ENCODE results near the gene CCR2. TPM values are rescaled to one million over a fixed set of nuclear protein-coding genes. Genes with fewer than 3 reads are reported as not detected.

Gene CCR2
- total RNA-seq, 3 donors from 2014 or later: 1.3 to 2.2 (median 2.0) TPM

GRCh38 chr3:46349484-46350261 lies 4.2 kb upstream of the CCR2 start:
- DNase-seq (ENCODE audit: low spot score in 2 of 2): no peak
- Histone ChIP-seq H3K4me3 (no peak overlapping the region), H3K4me1 (no peaks in the 10 kb centered on the region), H3K27ac (no peak overlapping the region), H3K36me3 (no peaks in the 10 kb centered on the region), H3K9me3 (no peaks in the 10 kb centered on the region), H3K27me3 (no peaks in the 10 kb centered on the region)
- TF ChIP-seq POLR2A (IDR thresholded peaks at IDR 0.05) (no peak), CTCF (IDR thresholded peaks at IDR 0.05) (no peak), POLR2AphosphoS5 (IDR thresholded peaks at IDR 0.05) (no peak)
- intact Hi-C loops (cut with DNase I; ENCODE audit: low total_unique reads): no loop called here

- TF ChIP-seq CTCF (IDR thresholded peaks at IDR 0.05): no peak
- TF ChIP-seq POLR2A (IDR thresholded peaks at IDR 0.05): no peak
- no peak for TF ChIP-seq POLR2AphosphoS5 (IDR thresholded peaks at IDR 0.05)
- intact Hi-C loops (cut with DNase I; ENCODE audit: low total_unique reads): no loop called here
- no peaks in the 10 kb centered on the region for H3K27me3 ChIP-seq
- no peaks in the 10 kb centered on the region for H3K4me1 ChIP-seq
- no peaks in the 10 kb centered on the region for H3K36me3 ChIP-seq
- no peak for DNase-seq (ENCODE audit: low spot score in 2 of 2)
- H3K4me3 ChIP-seq: no peak overlapping the region
- no peaks in the 10 kb centered on the region for H3K9me3 ChIP-seq
- no peak overlapping the region for H3K27ac ChIP-seq
Observed at GRCh38 chr3:46350262-46350565, 3.7 kb upstream of the CCR2 start.

GRCh38 chr3:46351646-46352045 lies 2.3 kb upstream of the CCR2 start:
- Histone ChIP-seq H3K9me3 (no peaks in the 10 kb centered on the region), H3K27me3 (no peaks in the 10 kb centered on the region), H3K27ac (no peak overlapping the region), H3K4me1 (no peaks in the 10 kb centered on the region), H3K36me3 (no peaks in the 10 kb centered on the region), H3K4me3 (no peak overlapping the region)
- no peak for DNase-seq (ENCODE audit: low spot score in 2 of 2)
- TF ChIP-seq CTCF (IDR thresholded peaks at IDR 0.05): no peak
- no peak for TF ChIP-seq POLR2AphosphoS5 (IDR thresholded peaks at IDR 0.05)
- TF ChIP-seq POLR2A (IDR thresholded peaks at IDR 0.05): no peak
- intact Hi-C loops (cut with DNase I; ENCODE audit: low total_unique reads): no loop called here

- TF ChIP-seq POLR2A (IDR thresholded peaks at IDR 0.05) (no peak), POLR2AphosphoS5 (IDR thresholded peaks at IDR 0.05) (no peak), CTCF (IDR thresholded peaks at IDR 0.05) (no peak)
- DNase-seq (ENCODE audit: low spot score in 2 of 2): no peak
- no peak overlapping the region for H3K27ac ChIP-seq
- H3K4me3 ChIP-seq: no peak overlapping the region
- H3K9me3 ChIP-seq: no peaks in the 10 kb centered on the region
- intact Hi-C loops (cut with DNase I; ENCODE audit: low total_unique reads): no loop called here
- H3K4me1 ChIP-seq: no peaks in the 10 kb centered on the region
- H3K36me3 ChIP-seq: no peaks in the 10 kb centered on the region
- no peaks in the 10 kb centered on the region for H3K27me3 ChIP-seq
Observed at GRCh38 chr3:46353090-46353489, 821 bp upstream of the CCR2 start.

DNA sequence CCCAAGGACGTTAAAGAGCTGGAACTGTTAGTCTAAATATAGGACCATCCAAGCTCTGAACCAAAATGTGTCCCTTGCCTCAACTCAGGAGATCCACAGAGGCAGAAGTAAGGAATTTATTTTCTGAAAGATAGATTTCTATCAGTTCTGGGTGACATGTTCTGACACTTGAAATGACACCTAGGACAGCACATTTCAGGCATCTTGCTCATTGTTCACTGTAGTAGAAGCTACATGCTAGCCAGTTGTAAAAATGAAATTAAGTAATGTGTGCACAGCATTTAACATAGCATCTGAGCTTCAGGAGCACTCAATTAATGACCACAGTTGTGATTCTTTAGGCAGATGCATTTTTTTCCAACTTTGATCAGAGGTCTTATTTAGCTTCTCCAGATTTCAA lies 567 bp downstream of the CCR2 start:
- H3K27ac ChIP-seq: no peak overlapping the region
- no peak for DNase-seq (ENCODE audit: low spot score in 2 of 2)
- no peaks in the 10 kb centered on the region for H3K27me3 ChIP-seq
- H3K9me3 ChIP-seq: no peaks in the 10 kb centered on the region
- no peaks in the 10 kb centered on the region for H3K36me3 ChIP-seq
- H3K4me1 ChIP-seq: no peaks in the 10 kb centered on the region
- no peak for TF ChIP-seq POLR2A (IDR thresholded peaks at IDR 0.05)
- TF ChIP-seq CTCF (IDR thresholded peaks at IDR 0.05): no peak
- TF ChIP-seq POLR2AphosphoS5 (IDR thresholded peaks at IDR 0.05): no peak
- intact Hi-C loops (cut with DNase I; ENCODE audit: low total_unique reads): no loop called here
- peak overlapping the region in 1 of 3 donors; percentile 13 for H3K4me3 ChIP-seq
